ENCODE measurements around the gene PRMT7.

Gene PRMT7

GRCh38 chr16:68363658-68364521 is 53.1 kb downstream of the PRMT7 start:
- DNase-seq (ENCODE audit: low spot score), result no peak

- no peak for DNase-seq (ENCODE audit: low spot score)
Observed at GRCh38 chr16:68364561-68364998, 53.8 kb downstream of the PRMT7 start.

- no peak for DNase-seq (ENCODE audit: low spot score)
Observed at GRCh38 chr16:68365167-68365817, 54.5 kb downstream of the PRMT7 start.

- no peak for DNase-seq (ENCODE audit: low spot score)
Observed at GRCh38 chr16:68366062-68366461, 55.2 kb downstream of the PRMT7 start.

GRCh38 chr16:68367030-68367429 is 56.2 kb downstream of the PRMT7 start:
- DNase-seq (ENCODE audit: low spot score), result peak; percentile 93

- DNase-seq (ENCODE audit: low spot score), result no peak
Observed at GRCh38 chr16:68367440-68367839, 56.6 kb downstream of the PRMT7 start.

- no peak for DNase-seq (ENCODE audit: low spot score)
Observed at GRCh38 chr16:68367891-68368290, 57.1 kb downstream of the PRMT7 start.

- no peak for DNase-seq (ENCODE audit: low spot score)
Observed at GRCh38 chr16:68368301-68368888, 57.6 kb downstream of the PRMT7 start.

- DNase-seq (ENCODE audit: low spot score), result no peak
Observed at GRCh38 chr16:68369168-68369567, 58.3 kb downstream of the PRMT7 start.

- no peak for DNase-seq (ENCODE audit: low spot score)
Observed at GRCh38 chr16:68369697-68370580, 59.1 kb downstream of the PRMT7 start.

GRCh38 chr16:68370581-68371275 is 59.9 kb downstream of the PRMT7 start:
- DNase-seq (ENCODE audit: low spot score), result no peak

- DNase-seq (ENCODE audit: low spot score), result no peak
Observed at GRCh38 chr16:68371276-68371651, 60.4 kb downstream of the PRMT7 start.

- DNase-seq (ENCODE audit: low spot score), result no peak
Observed at GRCh38 chr16:68371706-68372380, 61.0 kb downstream of the PRMT7 start.

- DNase-seq (ENCODE audit: low spot score), result no peak
Observed at GRCh38 chr16:68372381-68372720, 61.5 kb downstream of the PRMT7 start.

GRCh38 chr16:68372806-68373205 is 62.0 kb downstream of the PRMT7 start:
- no peak for DNase-seq (ENCODE audit: low spot score)

GRCh38 chr16:68373528-68374245 is 62.9 kb downstream of the PRMT7 start:
- no peak for DNase-seq (ENCODE audit: low spot score)

GRCh38 chr16:68374246-68374805 is 63.5 kb downstream of the PRMT7 start:
- no peak for DNase-seq (ENCODE audit: low spot score)

GRCh38 chr16:68374961-68375660 is 64.3 kb downstream of the PRMT7 start:
- DNase-seq (ENCODE audit: low spot score), result no peak

GRCh38 chr16:68375801-68376536 is 65.2 kb downstream of the PRMT7 start:
- DNase-seq (ENCODE audit: low spot score), result no peak
